GM19238 (cell line): ENCODE data around the gene POU6F2.

ENCODE experiments used
- DNase-seq: peaks from one replicate; pipeline ENCODE4 v3.0.0; 2011; ENCODE audit warnings: low spot score; ENCODE audit not compliant: insufficient read length

The POU6F2 gene

GRCh38 chr7:39069896-39070881 lies 92.5 kb downstream of the POU6F2 start:
- DNase-seq = no peak

- no peak for DNase-seq
Measured at GRCh38 chr7:39071116-39071515, 93.4 kb downstream of the POU6F2 start.

- no peak for DNase-seq
Measured at GRCh38 chr7:39073432-39073831, 95.7 kb downstream of the POU6F2 start.

GRCh38 chr7:39075210-39075609 lies 97.5 kb downstream of the POU6F2 start:
- no peak for DNase-seq

GRCh38 chr7:39083781-39084180 lies 106.1 kb downstream of the POU6F2 start:
- DNase-seq = no peak

GRCh38 chr7:39084349-39084748 lies 106.6 kb downstream of the POU6F2 start:
- DNase-seq = no peak

GRCh38 chr7:39085189-39085588 lies 107.5 kb downstream of the POU6F2 start:
- DNase-seq = no peak

GRCh38 chr7:39085590-39086049 lies 107.9 kb downstream of the POU6F2 start:
- no peak for DNase-seq

GRCh38 chr7:39086638-39087360 lies 109.1 kb downstream of the POU6F2 start:
- no peak for DNase-seq

- no peak for DNase-seq
Measured at GRCh38 chr7:39088730-39089593, 111.3 kb downstream of the POU6F2 start.

- DNase-seq = no peak
Measured at GRCh38 chr7:39091145-39091544, 113.4 kb downstream of the POU6F2 start.

GRCh38 chr7:39091774-39092173 lies 114.1 kb downstream of the POU6F2 start:
- DNase-seq = no peak

- DNase-seq = no peak
Measured at GRCh38 chr7:39094731-39095130, 117.0 kb downstream of the POU6F2 start.

- DNase-seq = no peak
Measured at GRCh38 chr7:39095875-39096619, 118.3 kb downstream of the POU6F2 start.

- DNase-seq = no peak
Measured at GRCh38 chr7:39098506-39098905, 120.8 kb downstream of the POU6F2 start.

- no peak for DNase-seq
Measured at GRCh38 chr7:39099146-39099545, 121.4 kb downstream of the POU6F2 start.

GRCh38 chr7:39100270-39100669 lies 122.6 kb downstream of the POU6F2 start:
- no peak for DNase-seq

GRCh38 chr7:39102234-39102633 lies 124.5 kb downstream of the POU6F2 start:
- no peak for DNase-seq

- no peak for DNase-seq
Measured at GRCh38 chr7:39105720-39106119, 128.0 kb downstream of the POU6F2 start.

GRCh38 chr7:39125846-39126245 lies 148.1 kb downstream of the POU6F2 start:
- no peak for DNase-seq

GRCh38 chr7:39127058-39127457 lies 149.3 kb downstream of the POU6F2 start:
- DNase-seq = no peak
